OCI-LY3 (cell line): ENCODE data around the gene OGFOD2.

ENCODE experiments used
- H2AFZ ChIP-seq: fragments of 200-600, 300-600 bp; shearing (Covaris generic); 2 replicates; pipeline ENCODE4 v1.6.0; 2014; ENCODE audit warnings: antibody characterized with exemption, low read depth, low read length
- H3K27ac ChIP-seq: fragments of 200-600, 300-600 bp; sonication (generic); 2 replicates; pipeline ENCODE4 v1.5.1; 2014; ENCODE audit warnings: mild to moderate bottlenecking, low read length, moderate library complexity, mixed read lengths
- H3K27me3 ChIP-seq: fragments of 200-600, 300-600 bp; sonication (generic); 2 replicates; pipeline ENCODE4 v1.6.1; 2014; ENCODE audit warnings: low read depth, low read length, mixed read lengths
- H3K36me3 ChIP-seq: fragments of 200-600, 300-600 bp; sonication (generic); replicated peaks from 2 replicates; pipeline ENCODE3; 2014; ENCODE audit warnings: low read depth, low read length, mixed read lengths
- H3K4me1 ChIP-seq: fragments of 300-600, 200-600 bp; sonication (generic); 2 replicates; pipeline ENCODE4 v1.6.1; 2014; ENCODE audit warnings: low read length, mixed read lengths
- H3K4me2 ChIP-seq: fragments of 200-600, 300-600 bp; sonication (generic); 2 replicates; pipeline ENCODE4 v1.6.1; 2014; ENCODE audit warnings: low read length, mixed read lengths
- H3K4me3 ChIP-seq: fragments of 300-600, 200-600 bp; sonication (generic); 2 replicates; pipeline ENCODE4 v1.5.1; 2014; ENCODE audit warnings: antibody characterized with exemption, mild to moderate bottlenecking, low read length, moderate library complexity
- H3K79me2 ChIP-seq: fragments of 300-600, 200-600 bp; shearing (Covaris generic); 2 replicates; pipeline ENCODE4 v1.6.1; 2014; ENCODE audit warnings: mild to moderate bottlenecking, low read length, mixed read lengths
- H3K9ac ChIP-seq: fragments of 300-600, 200-600 bp; shearing (Covaris generic); 2 replicates; pipeline ENCODE4 v1.6.0; 2014; ENCODE audit warnings: mild to moderate bottlenecking, low read length, moderate library complexity
- H3K9me3 ChIP-seq: fragments of 200-600, 300-600 bp; shearing (Covaris generic); 2 replicates; pipeline ENCODE4 v1.6.1; 2014; ENCODE audit warnings: low read length, mixed read lengths; ENCODE audit not compliant: insufficient read depth
- H4K20me1 ChIP-seq: fragments of 200-600, 300-600 bp; sonication (generic); 2 replicates; pipeline ENCODE4 v1.6.1; 2016; ENCODE audit warnings: low read length, mixed read lengths; ENCODE audit not compliant: insufficient read depth
- CTCF ChIP-seq: fragments of 200-600, 300-600 bp; sonication (generic); IDR thresholded peaks from 2 replicates; pipeline ENCODE4 v1.5.1; 2014; ENCODE audit warnings: antibody characterized with exemption, low read length, low read depth
- EZH2phosphoT487 ChIP-seq: fragments of 200-600 bp; shearing (Covaris generic); IDR thresholded peaks from 2 replicates; pipeline ENCODE4 v1.6.1; 2018; ENCODE audit warnings: antibody characterized with exemption, mixed run types, low read depth

OGFOD2 gene

GRCh38 chr12:123026094-123026853 lies 51.2 kb downstream of the OGFOD2 start:
- no peaks in the 10 kb centered on the region for H3K27me3 ChIP-seq
- H3K9ac ChIP-seq, result no peak overlapping the region
- H2AFZ ChIP-seq, result no peak overlapping the region
- H3K4me3 ChIP-seq, result no peak overlapping the region
- no peaks in the 10 kb centered on the region for H3K4me1 ChIP-seq
- no peak overlapping the region for H3K27ac ChIP-seq
- no peaks in the 10 kb centered on the region for H4K20me1 ChIP-seq
- no peak overlapping the region for H3K4me2 ChIP-seq
- H3K79me2 ChIP-seq, result no peaks in the 10 kb centered on the region
- TF ChIP-seq CTCF, result no peak
- TF ChIP-seq EZH2phosphoT487, result no peak
- H3K36me3 ChIP-seq, result no peaks in the 10 kb centered on the region
- H3K9me3 ChIP-seq, result no peaks in the 10 kb centered on the region

- Histone ChIP-seq H3K27ac (no peak overlapping the region), H4K20me1 (no peaks in the 10 kb centered on the region), H3K4me1 (no peaks in the 10 kb centered on the region), H3K9me3 (no peaks in the 10 kb centered on the region), H3K4me3 (no peak overlapping the region), H3K79me2 (no peaks in the 10 kb centered on the region), H3K4me2 (no peak overlapping the region), H3K36me3 (no peaks in the 10 kb centered on the region), H2AFZ (no peak overlapping the region), H3K27me3 (no peaks in the 10 kb centered on the region), H3K9ac (no peak overlapping the region)
- TF ChIP-seq CTCF, result no peak
- no peak for TF ChIP-seq EZH2phosphoT487
These were observed 52.8 kb downstream of the OGFOD2 start for GRCh38 chr12:123027726-123028445.

GRCh38 chr12:123028475-123028874 lies 53.4 kb downstream of the OGFOD2 start:
- no peaks in the 10 kb centered on the region for H3K79me2 ChIP-seq
- no peaks in the 10 kb centered on the region for H3K36me3 ChIP-seq
- no peaks in the 10 kb centered on the region for H4K20me1 ChIP-seq
- no peak overlapping the region for H3K4me2 ChIP-seq
- H3K4me1 ChIP-seq, result no peaks in the 10 kb centered on the region
- H3K27ac ChIP-seq, result no peak overlapping the region
- no peak overlapping the region for H3K4me3 ChIP-seq
- no peaks in the 10 kb centered on the region for H3K9me3 ChIP-seq
- H2AFZ ChIP-seq, result no peak overlapping the region
- no peaks in the 10 kb centered on the region for H3K27me3 ChIP-seq
- no peak overlapping the region for H3K9ac ChIP-seq
- TF ChIP-seq EZH2phosphoT487, result no peak

GRCh38 chr12:123029550-123029949 lies 54.5 kb downstream of the OGFOD2 start:
- no peak overlapping the region for H3K27ac ChIP-seq
- no peak overlapping the region for H3K4me2 ChIP-seq
- H3K9ac ChIP-seq, result no peak overlapping the region
- no peak overlapping the region for H2AFZ ChIP-seq
- no peak for TF ChIP-seq CTCF
- H3K27me3 ChIP-seq, result no peaks in the 10 kb centered on the region
- H4K20me1 ChIP-seq, result no peaks in the 10 kb centered on the region
- H3K36me3 ChIP-seq, result no peaks in the 10 kb centered on the region
- H3K9me3 ChIP-seq, result no peaks in the 10 kb centered on the region
- H3K4me3 ChIP-seq, result no peak overlapping the region
- H3K79me2 ChIP-seq, result no peaks in the 10 kb centered on the region
- no peaks in the 10 kb centered on the region for H3K4me1 ChIP-seq
